Measurements from ENCODE around the gene NDUFS4. TPM values are rescaled to one million over a fixed set of nuclear protein-coding genes. Genes with fewer than 3 reads are reported as not detected.

The NDUFS4 gene
- total RNA-seq, 1 donor from 2014 or later, result 163 TPM

- Histone ChIP-seq H3K4me3 (ENCODE audit: low read depth, low read length) (no peak overlapping the region), H3K36me3 (ENCODE audit: control insufficient read depth, insufficient read depth, low read length) (no peaks in the 10 kb centered on the region), H3K27me3 (ENCODE audit: control insufficient read depth, insufficient read depth, low read length) (no peaks in the 10 kb centered on the region)
- DNase-seq (ENCODE audit: low read depth) (no peak), FAIRE-seq (no peak)
- no peak for TF ChIP-seq CTCF (IDR thresholded peaks at IDR 0.05; ENCODE audit: insufficient read depth, low read length, severe bottlenecking)
These were observed 107.2 kb downstream of the NDUFS4 start for GRCh38 chr5:53667621-53668020.

GRCh38 chr5:53671447-53671846 lies 111.0 kb downstream of the NDUFS4 start:
- no peaks in the 10 kb centered on the region for H3K36me3 ChIP-seq (ENCODE audit: control insufficient read depth, insufficient read depth, low read length)
- DNase-seq (ENCODE audit: low read depth) (no peak), FAIRE-seq (no peak)
- no peak for TF ChIP-seq CTCF (IDR thresholded peaks at IDR 0.05; ENCODE audit: insufficient read depth, low read length, severe bottlenecking)
- no peaks in the 10 kb centered on the region for H3K27me3 ChIP-seq (ENCODE audit: control insufficient read depth, insufficient read depth, low read length)
- H3K4me3 ChIP-seq (ENCODE audit: low read depth, low read length), result no peak overlapping the region

- FAIRE-seq (no peak), DNase-seq (ENCODE audit: low read depth) (no peak)
- no peak for TF ChIP-seq CTCF (IDR thresholded peaks at IDR 0.05; ENCODE audit: insufficient read depth, low read length, severe bottlenecking)
- Histone ChIP-seq H3K4me3 (ENCODE audit: low read depth, low read length) (no peak overlapping the region), H3K36me3 (ENCODE audit: control insufficient read depth, insufficient read depth, low read length) (no peaks in the 10 kb centered on the region), H3K27me3 (ENCODE audit: control insufficient read depth, insufficient read depth, low read length) (no peaks in the 10 kb centered on the region)
These were observed 113.7 kb downstream of the NDUFS4 start for GRCh38 chr5:53674121-53674520.

- DNase-seq (ENCODE audit: low read depth) (no peak), FAIRE-seq (no peak)
- no peaks in the 10 kb centered on the region for H3K27me3 ChIP-seq (ENCODE audit: control insufficient read depth, insufficient read depth, low read length)
- H3K4me3 ChIP-seq (ENCODE audit: low read depth, low read length), result no peak overlapping the region
- TF ChIP-seq CTCF (IDR thresholded peaks at IDR 0.05; ENCODE audit: insufficient read depth, low read length, severe bottlenecking), result no peak
- H3K36me3 ChIP-seq (ENCODE audit: control insufficient read depth, insufficient read depth, low read length), result no peaks in the 10 kb centered on the region
These were observed 117.2 kb downstream of the NDUFS4 start for GRCh38 chr5:53677632-53678031.

GRCh38 chr5:53678981-53679660 lies 118.7 kb downstream of the NDUFS4 start:
- no peak for FAIRE-seq
- H3K36me3 ChIP-seq (ENCODE audit: control insufficient read depth, insufficient read depth, low read length), result no peaks in the 10 kb centered on the region
- peak; percentile 25 for DNase-seq (ENCODE audit: low read depth)
- no peak overlapping the region for H3K4me3 ChIP-seq (ENCODE audit: low read depth, low read length)
- H3K27me3 ChIP-seq (ENCODE audit: control insufficient read depth, insufficient read depth, low read length), result no peaks in the 10 kb centered on the region
- TF ChIP-seq CTCF (IDR thresholded peaks at IDR 0.05; ENCODE audit: insufficient read depth, low read length, severe bottlenecking), result no peak

GRCh38 chr5:53681079-53681478 lies 120.6 kb downstream of the NDUFS4 start:
- Histone ChIP-seq H3K36me3 (ENCODE audit: control insufficient read depth, insufficient read depth, low read length) (no peaks in the 10 kb centered on the region), H3K4me3 (ENCODE audit: low read depth, low read length) (no peak overlapping the region), H3K27me3 (ENCODE audit: control insufficient read depth, insufficient read depth, low read length) (no peaks in the 10 kb centered on the region)
- no peak for FAIRE-seq
- DNase-seq (ENCODE audit: low read depth), result no peak
- TF ChIP-seq CTCF (IDR thresholded peaks at IDR 0.05; ENCODE audit: insufficient read depth, low read length, severe bottlenecking), result no peak

All from bronchial epithelial cell (primary cell).